Hepatocyte (in vitro differentiated cells): ENCODE measurements around the gene LIME1. TPM values are rescaled to one million over a fixed set of nuclear protein-coding genes. Genes with fewer than 3 reads are reported as not detected.

Experiments used
- DNase-seq: peaks from one replicate; pipeline ENCODE4 v3.0.0-alpha.2; 2016; ENCODE audit warnings: low spot score
- H2AFZ ChIP-seq: fragments of 200-600 bp; sonication (generic); 2 replicates; pipeline ENCODE4 v1.6.0; 2016; ENCODE audit warnings: antibody characterized with exemption, mild to moderate bottlenecking
- H3K27ac ChIP-seq: fragments of 200-600 bp; sonication (generic); 2 replicates; pipeline ENCODE4 v1.5.1; 2016; ENCODE audit warnings: mild to moderate bottlenecking
- H3K27me3 ChIP-seq: fragments of 200-600 bp; sonication (generic); 2 replicates; pipeline ENCODE4 v1.6.1; 2016
- H3K36me3 ChIP-seq: fragments of 200-600 bp; sonication (generic); replicated peaks from 2 replicates; pipeline ENCODE4 v1.5.1; 2016; ENCODE audit warnings: low read depth; ENCODE audit not compliant: insufficient read depth
- H3K4me1 ChIP-seq: fragments of 200-600 bp; sonication (generic); 2 replicates; pipeline ENCODE4 v1.5.1; 2016; ENCODE audit warnings: mild to moderate bottlenecking, moderate library complexity; ENCODE audit not compliant: insufficient read depth
- H3K4me2 ChIP-seq: fragments of 200-600 bp; sonication (generic); 2 replicates; pipeline ENCODE4 v1.6.0; 2016
- H3K4me3 ChIP-seq: fragments of 200-600 bp; sonication (generic); 2 replicates; pipeline ENCODE4 v1.5.1; 2016; ENCODE audit warnings: mild to moderate bottlenecking
- H3K79me2 ChIP-seq: fragments of 200-600 bp; sonication (generic); 2 replicates; pipeline ENCODE4 v1.6.0; 2017; ENCODE audit warnings: mild to moderate bottlenecking
- H3K9me2 ChIP-seq: fragments of 200-600 bp; sonication (generic); replicated peaks from 2 replicates; pipeline ENCODE4 v1.6.0; 2017; ENCODE audit warnings: mild to moderate bottlenecking; ENCODE audit not compliant: insufficient read depth
- H3K9me3 ChIP-seq: fragments of 200-600 bp; sonication (generic); 2 replicates; pipeline ENCODE4 v1.5.1; 2016; ENCODE audit warnings: low read depth, mild to moderate bottlenecking
- H4K20me1 ChIP-seq: fragments of 200-600 bp; sonication (generic); 2 replicates; pipeline ENCODE4 v1.6.0; 2016; ENCODE audit warnings: mild to moderate bottlenecking; ENCODE audit not compliant: insufficient read depth, poor library complexity, severe bottlenecking
- CTCF ChIP-seq: fragments of 200-600 bp; sonication (generic); IDR thresholded peaks from 2 replicates; pipeline ENCODE4 v1.5.1; 2016; ENCODE audit warnings: antibody characterized with exemption, mild to moderate bottlenecking; ENCODE audit not compliant: poor library complexity
- EZH2 ChIP-seq: fragments of 200-600 bp; sonication (generic); IDR thresholded peaks from 2 replicates; pipeline ENCODE4 v1.6.1; 2016; ENCODE audit warnings: antibody characterized with exemption, mild to moderate bottlenecking, borderline replicate concordance
- EZH2phosphoT487 ChIP-seq: fragments of 200-600 bp; sonication (generic); IDR thresholded peaks from one replicate; pipeline ENCODE4 v1.6.1; 2018; ENCODE audit warnings: antibody characterized with exemption, mild to moderate bottlenecking, low read depth, moderate library complexity; ENCODE audit not compliant: unreplicated experiment, severe bottlenecking
- WGBS: methylation state at CpG from one replicate; pipeline ENCODE4 v1.1.6; 2016; ENCODE audit warnings: low lambda C conversion rate; ENCODE audit errors: missing lambda C conversion rate; 5-methylcytosine and 5-hydroxymethylcytosine counted together
- polyA plus RNA-seq: library from polyadenylated mRNA; unstranded; fragments of >200 nt; fragmentation: Nextera tagmentation; extraction: Ambion mirVana; gene quantifications from 2 replicates; pipeline ENCODE4 v1.2.1, GENCODE V29; 2016
- total RNA-seq: library from RNA; depleted of rRNA; stranded (reverse); fragments of >200 nt; gene quantifications from 2 replicates; pipeline ENCODE4 v1.2.3, GENCODE V29; 2014

The LIME1 gene
- total and polyA plus RNA-seq, 2 experiments from 2014 or later = 11.7 to 20.7 TPM

GRCh38 chr20:63706027-63706695 is 30.3 kb upstream of the LIME1 start:
- TF ChIP-seq CTCF (no peak), EZH2 (no peak), EZH2phosphoT487 (no peak)
- no peaks in the 10 kb centered on the region for H3K9me2 ChIP-seq
- H3K4me1 ChIP-seq = peaks cover 13% of the 10 kb centered on the region
- peak; percentile 4 for DNase-seq
- WGBS = 92% methylated on average over 11 of the region's 12 CpGs
- H3K4me3 ChIP-seq = peak overlapping the region; percentile 72
- H3K27me3 ChIP-seq = no peaks in the 10 kb centered on the region
- no peaks in the 10 kb centered on the region for H3K36me3 ChIP-seq
- H3K4me2 ChIP-seq = peak overlapping the region; percentile 98
- no peak overlapping the region for H2AFZ ChIP-seq
- H3K79me2 ChIP-seq = peaks cover 51% of the 10 kb centered on the region
- H3K27ac ChIP-seq = peak overlapping the region; percentile 91
- H3K9me3 ChIP-seq = no peaks in the 10 kb centered on the region
- peaks cover 3% of the 10 kb centered on the region for H4K20me1 ChIP-seq

- Histone ChIP-seq H3K4me3 (peak overlapping the region; percentile 72), H3K9me3 (no peaks in the 10 kb centered on the region), H3K4me2 (peak overlapping the region; percentile 98), H3K27me3 (no peaks in the 10 kb centered on the region), H3K36me3 (no peaks in the 10 kb centered on the region), H4K20me1 (peaks cover 3% of the 10 kb centered on the region), H3K79me2 (peaks cover 60% of the 10 kb centered on the region), H3K9me2 (no peaks in the 10 kb centered on the region), H2AFZ (peak overlapping the region; percentile 77), H3K4me1 (peaks cover 13% of the 10 kb centered on the region), H3K27ac (peak overlapping the region; percentile 91)
- TF ChIP-seq CTCF (peak; percentile 47), EZH2 (no peak)
- DNase-seq = peak; percentile 72
- WGBS = 8% methylated on average over 48 of the region's 56 CpGs
Observed at GRCh38 chr20:63706852-63707557, 29.5 kb upstream of the LIME1 start.

- TF ChIP-seq EZH2 (no peak), EZH2phosphoT487 (no peak), CTCF (no peak)
- Histone ChIP-seq H3K36me3 (no peaks in the 10 kb centered on the region), H4K20me1 (peaks cover 3% of the 10 kb centered on the region), H3K9me2 (no peaks in the 10 kb centered on the region), H3K4me2 (peak within 1 kb of the TSS; percentile 98), H3K27ac (peak within 1 kb of the TSS; percentile 91), H3K4me3 (peak within 1 kb of the TSS; percentile 72), H3K79me2 (peaks cover 67% of the 10 kb centered on the region), H3K27me3 (no peaks in the 10 kb centered on the region), H3K9me3 (no peaks in the 10 kb centered on the region), H3K4me1 (peaks cover 13% of the 10 kb centered on the region), H2AFZ (peak within 1 kb of the TSS; percentile 77)
- 2% methylated on average over 64 of the region's 98 CpGs for WGBS
- peak; percentile 95 for DNase-seq
Observed at GRCh38 chr20:63707558-63708300, 28.7 kb upstream of the LIME1 start, which contains the start of the genes ARFRP1 and ZGPAT. Gene ARFRP1, minus strand, starts transcription at chr20:63707976. Its CDS starts 885 bp downstream, at chr20:63707091. Gene ZGPAT, plus strand, starts transcription at chr20:63708039. Its CDS starts 542 bp downstream, at chr20:63708581.
